Stomach (tissue), 9 donors: Measurements from ENCODE around the gene ATP2B2. TPM values are rescaled to one million over a fixed set of nuclear protein-coding genes. Genes with fewer than 3 reads are reported as not detected.

ENCODE experiments used
- DNase-seq, 2 donors: peaks; one replicate each; pipeline versions ENCODE4 v3.0.0 to v3.0.0-alpha.2; 2013 to 2019
- H3K27ac ChIP-seq, 5 donors: fragments of 200-600 bp in 4 of 5; sonication (generic) in 4 of 5; one replicate each; pipeline ENCODE4 v1.5.1; 2013 to 2019; ENCODE audit warnings: mild to moderate bottlenecking in 1 of 5, moderate library complexity in 1 of 5
- H3K27me3 ChIP-seq, 3 donors: fragments of 200-600 bp; sonication (generic); one replicate each; pipeline ENCODE4 v1.5.1; 2017 to 2019; ENCODE audit warnings: mixed run types in 1 of 3
- H3K36me3 ChIP-seq, 4 donors: fragments of 200-600 bp; sonication (generic); 1 replicate in 3 of 4; 2 replicates in 1 of 4; pipeline ENCODE4 v1.5.1; 2016 to 2019
- H3K4me1 ChIP-seq, 4 donors: fragments of 200-600 bp; sonication (generic); one replicate each; pipeline ENCODE4 v1.5.1; 2016 to 2019
- H3K4me3 ChIP-seq, 4 donors: fragments of 200-600 bp; sonication (generic) in 3 of 4; one replicate each; pipeline ENCODE4 v1.5.1; 2016 to 2019; ENCODE audit warnings: mild to moderate bottlenecking in 1 of 4
- H3K9me3 ChIP-seq, 4 donors: fragments of 200-600 bp; sonication (generic); one replicate each; pipeline ENCODE4 v1.5.1; 2016 to 2019
- CTCF ChIP-seq, 7 experiments: fragments of 450-650 bp in 4 of 7; fragments of 200-600 bp in 3 of 7; sonication (generic) in 3 of 7; IDR thresholded peaks; one replicate each; pipeline ENCODE4 v1.5.1; 2016 to 2019; ENCODE audit warnings: antibody characterized with exemption in 7 of 7, control low read depth in 2 of 7, mild to moderate bottlenecking in 1 of 7
- EP300 ChIP-seq: sonication (generic); formaldehyde crosslinking; IDR thresholded peaks from one replicate; pipeline ENCODE4 v1.6.1; 2017; ENCODE audit warnings: antibody characterized with exemption
- POLR2A ChIP-seq, 4 donors: fragments of 450-650 bp; IDR thresholded peaks; one replicate each; pipeline ENCODE4 v1.6.1; 2016; ENCODE audit warnings: antibody characterized with exemption in 4 of 4, control low read depth in 2 of 4, mild to moderate bottlenecking in 1 of 4, moderate library complexity in 1 of 4
- POLR2AphosphoS5 ChIP-seq, 3 donors: sonication (generic); formaldehyde crosslinking; IDR thresholded peaks; one replicate each; pipeline ENCODE4 v1.6.1; 2016; ENCODE audit warnings: antibody characterized with exemption in 3 of 3
- WGBS, 5 donors: extraction: QIAGEN DNeasy Blood & Tissue Kit in 3 of 5; methylation state at CpG; one replicate each; pipeline versions ENCODE4 v1.1.5 to v1.1.7; 2013 to 2018; 5-methylcytosine and 5-hydroxymethylcytosine counted together
- intact Hi-C: fragments of 100-400 bp; cut with DNase I; formaldehyde crosslinking; loops from one replicate; pipeline ENCODE4 v1.15.1; 2023; ENCODE audit warnings: low total_unique reads
- polyA plus RNA-seq, 3 donors: library from polyadenylated mRNA; stranded (reverse); fragments of 200-250 nt; gene quantifications; one replicate each; pipeline ENCODE4 v1.2.3, GENCODE V29; 2013
- total RNA-seq, 5 donors: library from RNA; depleted of rRNA; stranded (reverse); fragments of >200 nt; gene quantifications; one replicate each; pipeline versions ENCODE4 v1.1.0 to v1.2.3, GENCODE V29; 2014 to 2016
- donor health status: healthy with polysubstance abuse.
- donor health status: Bipolar disorder and iron deficiency.
- donor health status: healthy.

Gene ATP2B2
- total and polyA plus RNA-seq, 8 donors: 0.03 to 0.37 TPM; not detected in 6

- 73 to 88% (median 86%) methylated on average over 3 of the region's 4 CpGs for WGBS, 5 donors
- Histone ChIP-seq H3K36me3 (no peaks in the 10 kb centered on the region), H3K27ac (no peak overlapping the region), H3K27me3 (peaks cover 0 to 5% (median 0%) of the 10 kb centered on the region in 3 donors), H3K4me3 (no peak overlapping the region), H3K9me3 (no peaks in the 10 kb centered on the region), H3K4me1 (no peaks in the 10 kb centered on the region)
- no peak for TF ChIP-seq POLR2A (IDR thresholded peaks at IDR 0.05)
- TF ChIP-seq CTCF (IDR thresholded peaks at IDR 0.05): no peak
- no peak for TF ChIP-seq EP300
- no peak for TF ChIP-seq POLR2AphosphoS5 (IDR thresholded peaks at IDR 0.05)
- intact Hi-C loops: no loop called here
- no peak for DNase-seq
These were observed 17.3 kb downstream of the ATP2B2 start for GRCh38 chr3:10487988-10488633.

GRCh38 chr3:10485806-10486205 lies 19.6 kb downstream of the ATP2B2 start:
- TF ChIP-seq POLR2A (IDR thresholded peaks at IDR 0.05) (no peak), CTCF (IDR thresholded peaks at IDR 0.05) (no peak)
- Histone ChIP-seq H3K27me3 (peaks cover 0 to 8% (median 0%) of the 10 kb centered on the region in 3 donors), H3K9me3 (no peaks in the 10 kb centered on the region), H3K36me3 (no peaks in the 10 kb centered on the region), H3K4me3 (no peak overlapping the region), H3K4me1 (no peaks in the 10 kb centered on the region), H3K27ac (no peak overlapping the region)
- intact Hi-C loops: no loop called here
- no peak for DNase-seq
- WGBS, 5 donors: 89 to 100% (median 90%) methylated on average over 1 to 8 of the region's 8 CpGs

GRCh38 chr3:10485380-10485779 lies 20.0 kb downstream of the ATP2B2 start:
- no peaks in the 10 kb centered on the region for H3K4me1 ChIP-seq
- TF ChIP-seq CTCF (IDR thresholded peaks at IDR 0.05): no peak
- no peak for TF ChIP-seq POLR2A (IDR thresholded peaks at IDR 0.05)
- TF ChIP-seq EP300: no peak
- TF ChIP-seq POLR2AphosphoS5 (IDR thresholded peaks at IDR 0.05): no peak
- no peak for DNase-seq
- H3K9me3 ChIP-seq: no peaks in the 10 kb centered on the region
- intact Hi-C loops: no loop called here
- H3K27me3 ChIP-seq: peaks cover 0 to 8% (median 0%) of the 10 kb centered on the region in 3 donors
- H3K36me3 ChIP-seq: no peaks in the 10 kb centered on the region
- H3K27ac ChIP-seq: no peak overlapping the region
- 60 to 83% (median 69%) methylated on average over 9 to 12 of the region's 12 CpGs for WGBS, 5 donors
- no peak overlapping the region for H3K4me3 ChIP-seq

- WGBS, 5 donors: 76 to 91% (median 88%) methylated on average over 3 of the region's 3 CpGs
- H3K4me1 ChIP-seq: no peaks in the 10 kb centered on the region
These were observed 20.7 kb downstream of the ATP2B2 start for GRCh38 chr3:10484709-10485108.

More at GRCh38 chr3:10484709-10485108, 20.7 kb downstream of the ATP2B2 start:
- DNase-seq: no peak
- Histone ChIP-seq H3K27me3 (peaks cover 0 to 8% (median 0%) of the 10 kb centered on the region in 3 donors), H3K36me3 (no peaks in the 10 kb centered on the region), H3K27ac (no peak overlapping the region), H3K9me3 (no peaks in the 10 kb centered on the region), H3K4me3 (no peak overlapping the region)
- intact Hi-C loops: no loop called here
- no peak for TF ChIP-seq POLR2AphosphoS5 (IDR thresholded peaks at IDR 0.05)
- no peak for TF ChIP-seq POLR2A (IDR thresholded peaks at IDR 0.05)
- TF ChIP-seq CTCF (IDR thresholded peaks at IDR 0.05): no peak
- TF ChIP-seq EP300: no peak
